ENCODE results near the gene MYL10. TPM values are rescaled to one million over a fixed set of nuclear protein-coding genes. Genes with fewer than 3 reads are reported as not detected.

The MYL10 gene
- total RNA-seq, 1 donor from 2014 or later: not detected

DNA sequence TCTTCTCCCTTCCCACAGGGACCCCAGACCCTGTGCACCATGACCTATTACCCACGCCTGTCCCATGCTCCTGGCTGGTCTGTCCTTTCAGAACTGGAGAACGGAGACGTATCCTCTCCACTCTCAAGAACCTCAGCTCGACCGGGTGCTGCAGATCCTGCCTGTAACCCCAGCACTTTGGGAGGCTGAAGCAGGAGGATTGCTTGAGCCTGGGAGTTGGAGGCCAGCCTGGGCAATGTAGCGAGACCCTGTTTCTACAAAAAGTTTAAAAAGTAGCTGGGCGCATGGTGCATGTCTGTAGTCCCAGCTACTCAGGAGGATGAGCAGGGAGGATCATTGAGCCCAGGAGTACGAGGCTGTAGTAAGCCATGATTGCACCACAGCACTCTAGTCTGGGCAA is 37.2 kb upstream of the MYL10 start:
- no peaks in the 10 kb centered on the region for H3K4me1 ChIP-seq
- no peak overlapping the region for H3K27ac ChIP-seq
- no peaks in the 10 kb centered on the region for H3K36me3 ChIP-seq
- H3K27me3 ChIP-seq: no peaks in the 10 kb centered on the region
- H3K4me3 ChIP-seq: no peak overlapping the region
- DNase-seq (ENCODE audit: extremely low spot score in 2 of 2): no peak
- TF ChIP-seq POLR2A (IDR thresholded peaks at IDR 0.05): no peak
- TF ChIP-seq, protein P1, sequence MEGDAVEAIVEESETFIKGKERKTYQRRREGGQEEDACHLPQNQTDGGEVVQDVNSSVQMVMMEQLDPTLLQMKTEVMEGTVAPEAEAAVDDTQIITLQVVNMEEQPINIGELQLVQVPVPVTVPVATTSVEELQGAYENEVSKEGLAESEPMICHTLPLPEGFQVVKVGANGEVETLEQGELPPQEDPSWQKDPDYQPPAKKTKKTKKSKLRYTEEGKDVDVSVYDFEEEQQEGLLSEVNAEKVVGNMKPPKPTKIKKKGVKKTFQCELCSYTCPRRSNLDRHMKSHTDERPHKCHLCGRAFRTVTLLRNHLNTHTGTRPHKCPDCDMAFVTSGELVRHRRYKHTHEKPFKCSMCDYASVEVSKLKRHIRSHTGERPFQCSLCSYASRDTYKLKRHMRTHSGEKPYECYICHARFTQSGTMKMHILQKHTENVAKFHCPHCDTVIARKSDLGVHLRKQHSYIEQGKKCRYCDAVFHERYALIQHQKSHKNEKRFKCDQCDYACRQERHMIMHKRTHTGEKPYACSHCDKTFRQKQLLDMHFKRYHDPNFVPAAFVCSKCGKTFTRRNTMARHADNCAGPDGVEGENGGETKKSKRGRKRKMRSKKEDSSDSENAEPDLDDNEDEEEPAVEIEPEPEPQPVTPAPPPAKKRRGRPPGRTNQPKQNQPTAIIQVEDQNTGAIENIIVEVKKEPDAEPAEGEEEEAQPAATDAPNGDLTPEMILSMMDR (IDR thresholded peaks at IDR 0.05): no peak
- no peak for TF ChIP-seq POLR2AphosphoS5 (IDR thresholded peaks at IDR 0.05; ENCODE audit: insufficient read depth in 1 of 2, low read depth in 1 of 2)
- no peaks in the 10 kb centered on the region for H3K9me3 ChIP-seq
- intact Hi-C loops (cut with DNase I): no loop called here

DNA sequence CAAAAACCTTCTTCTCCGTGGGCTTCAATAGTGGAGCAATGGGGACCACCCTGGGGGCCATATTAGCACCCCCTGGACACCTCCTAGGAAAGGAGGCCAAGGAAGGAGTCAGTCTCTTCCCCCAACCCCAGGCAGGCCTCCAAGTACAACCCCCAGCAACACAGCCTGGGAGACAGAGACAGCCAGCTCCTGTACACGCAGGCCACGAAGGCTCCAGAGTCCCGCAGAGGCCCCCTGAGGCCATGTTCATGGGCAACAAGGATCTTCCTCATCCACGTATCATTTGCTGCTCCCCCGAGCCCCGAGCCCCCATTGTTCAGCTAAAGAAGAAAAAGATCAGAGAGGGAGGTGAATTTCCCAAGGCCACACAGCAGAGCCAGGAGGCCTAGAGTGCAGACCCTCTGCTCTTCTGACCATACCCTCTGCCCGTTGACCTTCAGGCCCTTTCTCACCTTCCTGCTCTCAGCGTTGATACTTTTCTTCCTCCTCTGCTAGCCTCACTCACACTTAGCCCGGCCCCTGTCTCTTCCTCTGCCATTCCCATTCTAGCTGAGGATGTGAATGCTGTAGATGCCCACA is 35.9 kb upstream of the MYL10 start:
- H3K36me3 ChIP-seq: no peaks in the 10 kb centered on the region
- no peak overlapping the region for H3K27ac ChIP-seq

DNA sequence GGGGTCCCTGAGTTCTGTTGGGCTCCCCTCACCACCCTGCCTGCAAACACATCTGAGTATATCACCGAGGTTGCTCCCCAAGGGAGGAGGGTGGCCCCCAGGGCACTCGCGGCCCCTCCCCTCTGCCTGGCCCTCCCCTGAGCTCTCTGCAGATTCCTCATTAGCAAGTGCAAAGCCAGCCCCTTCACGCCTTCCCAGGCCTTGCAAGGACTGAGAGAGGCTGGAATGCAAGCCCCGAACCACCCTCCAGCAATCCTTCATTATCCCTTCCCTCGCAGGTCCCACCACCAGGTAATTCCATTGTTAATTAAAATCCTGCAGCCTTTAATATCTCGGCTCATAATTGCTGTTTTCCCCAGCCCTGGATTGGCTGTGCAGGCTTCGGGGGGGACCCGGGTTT is 35.3 kb upstream of the MYL10 start:
- intact Hi-C loops (cut with DNase I): no loop called here
- H3K36me3 ChIP-seq: no peaks in the 10 kb centered on the region
- no peaks in the 10 kb centered on the region for H3K4me1 ChIP-seq
- TF ChIP-seq POLR2AphosphoS5 (IDR thresholded peaks at IDR 0.05; ENCODE audit: insufficient read depth in 1 of 2, low read depth in 1 of 2) (no peak), POLR2A (IDR thresholded peaks at IDR 0.05) (no peak)
- TF ChIP-seq, protein P1 (IDR thresholded peaks at IDR 0.05): no peak
- H3K27me3 ChIP-seq: no peaks in the 10 kb centered on the region
- no peak overlapping the region for H3K4me3 ChIP-seq
- DNase-seq (ENCODE audit: extremely low spot score in 2 of 2): no peak
- H3K9me3 ChIP-seq: no peaks in the 10 kb centered on the region
- no peak overlapping the region for H3K27ac ChIP-seq

More for the DNA sequence above, 35.9 kb upstream of the MYL10 start:
- Histone ChIP-seq H3K4me1 (no peaks in the 10 kb centered on the region), H3K27me3 (no peaks in the 10 kb centered on the region), H3K4me3 (no peak overlapping the region), H3K9me3 (no peaks in the 10 kb centered on the region)
- TF ChIP-seq, protein P1 (IDR thresholded peaks at IDR 0.05): no peak
- TF ChIP-seq POLR2AphosphoS5 (IDR thresholded peaks at IDR 0.05; ENCODE audit: insufficient read depth in 1 of 2, low read depth in 1 of 2): no peak
- TF ChIP-seq POLR2A (IDR thresholded peaks at IDR 0.05): no peak
- intact Hi-C loops (cut with DNase I): no loop called here
- DNase-seq (ENCODE audit: extremely low spot score in 2 of 2): no peak

DNA sequence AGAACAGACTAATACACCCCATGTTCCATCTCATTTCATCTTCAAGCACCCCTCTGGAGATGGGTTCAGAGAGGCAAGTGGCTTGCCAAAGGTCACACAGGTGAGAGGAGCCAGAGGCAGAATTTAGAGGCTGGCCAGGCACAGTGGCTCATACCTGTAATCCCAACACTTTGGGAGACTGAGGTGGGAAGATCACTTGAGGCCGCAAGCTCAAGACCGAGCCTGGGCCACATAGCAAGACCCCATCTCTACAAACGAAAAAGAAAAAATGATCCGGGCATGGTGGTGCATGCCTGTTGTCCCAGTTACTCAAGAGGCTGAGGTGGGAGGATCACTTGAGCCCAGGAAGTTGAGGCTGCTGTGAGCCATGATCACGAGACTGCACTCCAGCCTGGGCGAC is 34.7 kb upstream of the MYL10 start:
- no peak overlapping the region for H3K4me3 ChIP-seq
- H3K36me3 ChIP-seq: no peaks in the 10 kb centered on the region
- no peaks in the 10 kb centered on the region for H3K9me3 ChIP-seq
- TF ChIP-seq POLR2AphosphoS5 (IDR thresholded peaks at IDR 0.05; ENCODE audit: insufficient read depth in 1 of 2, low read depth in 1 of 2) (no peak), POLR2A (IDR thresholded peaks at IDR 0.05) (no peak)
- TF ChIP-seq, protein P1 (IDR thresholded peaks at IDR 0.05): no peak
- H3K27me3 ChIP-seq: no peaks in the 10 kb centered on the region
- no peak for DNase-seq (ENCODE audit: extremely low spot score in 2 of 2)
- H3K27ac ChIP-seq: no peak overlapping the region
- intact Hi-C loops (cut with DNase I): no loop called here
- no peaks in the 10 kb centered on the region for H3K4me1 ChIP-seq

DNA sequence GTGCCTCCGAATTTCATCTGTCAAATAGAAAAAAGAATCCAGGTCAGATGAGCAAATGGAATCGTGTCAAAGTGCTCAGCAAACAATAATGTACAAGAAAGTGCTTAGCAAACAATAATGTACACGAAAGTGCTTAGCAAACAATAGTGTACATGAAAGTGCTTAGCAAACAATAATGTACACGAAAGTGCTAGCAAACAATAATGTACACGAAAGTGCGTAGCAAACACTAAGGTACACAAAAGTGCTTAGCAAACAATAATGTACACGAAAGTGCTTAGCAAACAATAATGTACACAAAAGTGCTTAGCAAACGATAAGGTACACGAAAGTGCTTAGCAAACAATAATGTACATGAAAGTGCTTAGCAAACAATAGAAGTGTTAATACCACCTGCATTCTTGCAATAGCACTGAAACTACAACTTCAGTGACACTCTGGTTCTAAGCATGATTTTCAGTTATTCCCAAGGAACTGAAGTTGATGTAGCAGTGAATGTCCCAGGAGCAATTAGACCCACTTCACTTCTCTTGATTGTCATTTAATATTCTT is 33.4 kb upstream of the MYL10 start:
- Histone ChIP-seq H3K27ac (no peak overlapping the region), H3K9me3 (no peaks in the 10 kb centered on the region), H3K27me3 (no peaks in the 10 kb centered on the region), H3K36me3 (no peaks in the 10 kb centered on the region), H3K4me3 (no peak overlapping the region), H3K4me1 (no peaks in the 10 kb centered on the region)
- no peak for DNase-seq (ENCODE audit: extremely low spot score in 2 of 2)
- intact Hi-C loops (cut with DNase I): no loop called here
- TF ChIP-seq POLR2AphosphoS5 (IDR thresholded peaks at IDR 0.05; ENCODE audit: insufficient read depth in 1 of 2, low read depth in 1 of 2) (no peak), POLR2A (IDR thresholded peaks at IDR 0.05) (no peak)
- TF ChIP-seq, protein P1 (IDR thresholded peaks at IDR 0.05): no peak
